HG02759 (cell line): ENCODE results near the gene ADCYAP1.

ENCODE experiments used
- ATAC-seq: cut with Tn5 transposase; IDR thresholded peaks from one replicate; pipeline ENCODE4 v1.9.1; 2021; ENCODE audit warnings: mild to moderate bottlenecking, moderate library complexity; ENCODE audit not compliant: unreplicated experiment

The ADCYAP1 gene

GRCh38 chr18:908758-909724 is 4.4 kb downstream of the ADCYAP1 start:
- ATAC-seq: no peak

GRCh38 chr18:910247-910646 is 5.6 kb downstream of the ADCYAP1 start:
- no peak for ATAC-seq

GRCh38 chr18:911025-911424 is 6.4 kb downstream of the ADCYAP1 start:
- no peak for ATAC-seq

- no peak for ATAC-seq
These were observed 6.8 kb downstream of the ADCYAP1 start for GRCh38 chr18:911486-911885.

GRCh38 chr18:916562-916961 is 11.9 kb downstream of the ADCYAP1 start:
- ATAC-seq: no peak

- ATAC-seq: no peak
These were observed 14.4 kb downstream of the ADCYAP1 start for GRCh38 chr18:919078-919477.

GRCh38 chr18:923144-923866 is 18.6 kb downstream of the ADCYAP1 start:
- ATAC-seq: no peak

- ATAC-seq: no peak
These were observed 20.3 kb downstream of the ADCYAP1 start for GRCh38 chr18:924987-925386.

- no peak for ATAC-seq
These were observed 22.3 kb downstream of the ADCYAP1 start for GRCh38 chr18:926946-927345.

- ATAC-seq: no peak
These were observed 28.4 kb downstream of the ADCYAP1 start for GRCh38 chr18:933082-933481.

- ATAC-seq: no peak
These were observed 30.0 kb downstream of the ADCYAP1 start for GRCh38 chr18:934518-935133.

- no peak for ATAC-seq
These were observed 32.3 kb downstream of the ADCYAP1 start for GRCh38 chr18:936941-937340.

- ATAC-seq: no peak
These were observed 34.5 kb downstream of the ADCYAP1 start for GRCh38 chr18:939166-939565.

GRCh38 chr18:939958-940357 is 35.3 kb downstream of the ADCYAP1 start:
- ATAC-seq: no peak

- ATAC-seq: no peak
These were observed 36.7 kb downstream of the ADCYAP1 start for GRCh38 chr18:941331-941730.

- no peak for ATAC-seq
These were observed 39.8 kb downstream of the ADCYAP1 start for GRCh38 chr18:944440-944839.

- no peak for ATAC-seq
These were observed 45.3 kb downstream of the ADCYAP1 start for GRCh38 chr18:949724-950631.

GRCh38 chr18:950882-951495 is 46.3 kb downstream of the ADCYAP1 start:
- no peak for ATAC-seq

- ATAC-seq: no peak
These were observed 50.9 kb downstream of the ADCYAP1 start for GRCh38 chr18:955384-956066.

- ATAC-seq: no peak
These were observed 53.2 kb downstream of the ADCYAP1 start for GRCh38 chr18:957829-958228.
